RWPE2 (cell line): Measurements from ENCODE around the gene RAI1.

ENCODE experiments used
- ATAC-seq: fragments of 200-7000 bp; cut with Tn5 transposase; 3 replicates; pipeline ENCODE4 v1.9.1; 2021; ENCODE audit warnings: low read depth
- DNase-seq: peaks from one replicate; pipeline ENCODE4 v3.0.0-alpha.2; 2020; ENCODE audit warnings: low spot score
- H3K27ac ChIP-seq: fragments of 450-650 bp; 2 replicates; pipeline ENCODE4 v1.5.1; 2017; ENCODE audit warnings: mild to moderate bottlenecking; ENCODE audit not compliant: poor library complexity, severe bottlenecking
- H3K27me3 ChIP-seq: fragments of 250-450 bp; sonication (Bioruptor Pico); 2 replicates; pipeline ENCODE4 v1.5.1; 2021; ENCODE audit warnings: mild to moderate bottlenecking, moderate library complexity; ENCODE audit not compliant: insufficient read depth, poor library complexity, severe bottlenecking
- H3K36me3 ChIP-seq: fragments of 250-450 bp; sonication (Bioruptor Pico); 2 replicates; pipeline ENCODE4 v1.5.1; 2020; ENCODE audit warnings: low read depth, mild to moderate bottlenecking, moderate library complexity
- H3K4me1 ChIP-seq: fragments of 250-450 bp; sonication (Bioruptor Pico); 2 replicates; pipeline ENCODE4 v1.5.1; 2021; ENCODE audit warnings: mild to moderate bottlenecking, moderate library complexity; ENCODE audit not compliant: insufficient read depth, poor library complexity, severe bottlenecking
- H3K4me3 ChIP-seq: fragments of 250-450 bp; sonication (Bioruptor Pico); 2 replicates; pipeline ENCODE4 v1.5.1; 2021; ENCODE audit warnings: mild to moderate bottlenecking, moderate library complexity; ENCODE audit not compliant: severe bottlenecking
- H3K9me3 ChIP-seq: fragments of 250-450 bp; sonication (Bioruptor Pico); 2 replicates; pipeline ENCODE4 v1.5.1; 2021; ENCODE audit warnings: mild to moderate bottlenecking, moderate library complexity; ENCODE audit not compliant: severe bottlenecking
- CTCF ChIP-seq: fragments of 450-650 bp; IDR thresholded peaks from one replicate; pipeline ENCODE4 v1.5.1; 2017; ENCODE audit warnings: mild to moderate bottlenecking, moderate library complexity; ENCODE audit not compliant: poor library complexity, severe bottlenecking

The RAI1 gene

GRCh38 chr17:17848311-17849082, 167.2 kb downstream of the RAI1 start:
- no peak for TF ChIP-seq CTCF
- no peaks in the 10 kb centered on the region for H3K27me3 ChIP-seq
- H3K9me3 ChIP-seq = no peaks in the 10 kb centered on the region
- no peak overlapping the region for H3K4me3 ChIP-seq
- H3K4me1 ChIP-seq = peaks cover 4% of the 10 kb centered on the region
- no peaks in the 10 kb centered on the region for H3K36me3 ChIP-seq
- ATAC-seq (no peak), DNase-seq (no peak)
- H3K27ac ChIP-seq = no peak overlapping the region

GRCh38 chr17:17849147-17849820, 168.0 kb downstream of the RAI1 start:
- no peak overlapping the region for H3K4me3 ChIP-seq
- DNase-seq (no peak), ATAC-seq (no peak)
- H3K27ac ChIP-seq = no peak overlapping the region
- H3K4me1 ChIP-seq = peaks cover 11% of the 10 kb centered on the region
- H3K36me3 ChIP-seq = no peaks in the 10 kb centered on the region
- H3K27me3 ChIP-seq = no peaks in the 10 kb centered on the region
- no peak for TF ChIP-seq CTCF
- H3K9me3 ChIP-seq = no peaks in the 10 kb centered on the region

- Histone ChIP-seq H3K4me1 (peaks cover 11% of the 10 kb centered on the region), H3K27me3 (no peaks in the 10 kb centered on the region), H3K36me3 (no peaks in the 10 kb centered on the region), H3K9me3 (no peaks in the 10 kb centered on the region), H3K27ac (no peak overlapping the region), H3K4me3 (no peak overlapping the region)
- TF ChIP-seq CTCF = no peak
- no peak for DNase-seq
- ATAC-seq = no peak
Observed at GRCh38 chr17:17849845-17850373, 168.7 kb downstream of the RAI1 start.

- no peak overlapping the region for H3K4me3 ChIP-seq
- TF ChIP-seq CTCF = no peak
- H3K36me3 ChIP-seq = no peaks in the 10 kb centered on the region
- no peak for DNase-seq
- no peak for ATAC-seq
- no peak overlapping the region for H3K27ac ChIP-seq
- H3K9me3 ChIP-seq = no peaks in the 10 kb centered on the region
- peaks cover 11% of the 10 kb centered on the region for H3K4me1 ChIP-seq
- no peaks in the 10 kb centered on the region for H3K27me3 ChIP-seq
Observed at GRCh38 chr17:17851103-17852002, 170.1 kb downstream of the RAI1 start.
